NB4 (cell line): Measurements from ENCODE around the gene HOXD1.

Source experiments
- DNase-seq: peaks from one replicate; pipeline ENCODE4 v3.0.0; 2010; ENCODE audit warnings: low read depth
- H3K4me3 ChIP-seq: one replicate; pipeline ENCODE4 v1.5.1; 2011; ENCODE audit warnings: mild to moderate bottlenecking, low read depth, low read length, moderate library complexity
- MAX ChIP-seq: IDR thresholded peaks from 2 replicates; pipeline ENCODE4 v1.6.1; 2011; ENCODE audit warnings: low read depth, low read length
- MYC ChIP-seq: IDR thresholded peaks from 2 replicates; pipeline ENCODE4 v1.6.1; 2011; ENCODE audit warnings: low read depth, low read length
- POLR2A ChIP-seq: IDR thresholded peaks from 2 replicates; pipeline ENCODE4 v1.6.1; 2011; ENCODE audit warnings: mild to moderate bottlenecking; ENCODE audit not compliant: insufficient read length; ENCODE audit errors: extremely low read depth
- TF ChIP-seq, protein P1 (sequence below): IDR thresholded peaks from one replicate; pipeline ENCODE4 v1.5.1; 2012; ENCODE audit warnings: low read depth, low read length

The HOXD1 gene

DNA sequence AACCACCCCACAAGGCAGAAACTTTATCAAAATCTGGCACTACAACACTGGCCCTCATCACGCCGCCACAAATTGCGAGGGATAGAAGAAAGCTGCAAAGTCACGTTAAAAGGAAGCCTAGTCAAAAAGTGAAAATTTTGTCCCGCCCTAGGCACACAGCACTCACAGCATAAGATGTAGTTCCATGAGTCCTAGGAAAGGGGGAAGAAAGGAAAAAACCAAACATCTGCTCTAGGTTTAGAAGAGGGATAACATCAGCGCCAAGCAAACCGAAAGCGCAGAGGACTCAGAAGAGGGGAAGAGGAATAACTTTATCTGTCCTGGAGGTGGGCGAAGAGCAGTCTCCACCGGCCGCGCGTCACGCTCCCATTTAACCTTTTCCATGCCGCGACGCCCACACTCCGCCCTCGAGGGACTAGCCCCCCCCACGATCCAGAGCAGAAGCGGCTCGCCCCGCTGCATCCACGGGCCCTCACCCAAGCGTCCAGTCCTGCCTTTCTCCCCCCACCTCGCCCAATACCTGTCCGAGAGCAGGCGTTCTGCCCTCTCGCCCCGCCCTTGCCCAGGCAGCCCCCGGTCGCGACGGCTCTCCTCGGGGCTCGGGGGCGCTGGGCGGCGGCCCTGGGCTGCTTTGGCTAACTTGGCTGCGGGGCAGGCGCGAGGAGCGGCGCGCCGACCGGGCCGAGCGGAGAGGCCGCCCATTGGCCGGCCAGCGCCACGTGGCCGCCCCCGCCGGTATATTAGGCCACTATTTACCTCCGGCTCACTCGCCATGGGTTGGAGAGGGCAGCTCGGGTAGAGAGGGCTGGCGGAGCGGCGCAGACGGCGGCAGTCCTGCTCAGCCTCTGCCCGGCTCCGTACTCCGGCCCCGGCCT is at the start of gene HOXD1:
TSS of gene HOXD1 (plus strand) at position 770 of the 875 bp plus-strand sequence. CDS start 134 bp downstream, outside the sequence.
- peak within 1 kb of the TSS; percentile 3 for H3K4me3 ChIP-seq
- DNase-seq, result no peak
- TF ChIP-seq POLR2A (no peak), MAX (no peak), MYC (no peak)
- TF ChIP-seq, protein P1, sequence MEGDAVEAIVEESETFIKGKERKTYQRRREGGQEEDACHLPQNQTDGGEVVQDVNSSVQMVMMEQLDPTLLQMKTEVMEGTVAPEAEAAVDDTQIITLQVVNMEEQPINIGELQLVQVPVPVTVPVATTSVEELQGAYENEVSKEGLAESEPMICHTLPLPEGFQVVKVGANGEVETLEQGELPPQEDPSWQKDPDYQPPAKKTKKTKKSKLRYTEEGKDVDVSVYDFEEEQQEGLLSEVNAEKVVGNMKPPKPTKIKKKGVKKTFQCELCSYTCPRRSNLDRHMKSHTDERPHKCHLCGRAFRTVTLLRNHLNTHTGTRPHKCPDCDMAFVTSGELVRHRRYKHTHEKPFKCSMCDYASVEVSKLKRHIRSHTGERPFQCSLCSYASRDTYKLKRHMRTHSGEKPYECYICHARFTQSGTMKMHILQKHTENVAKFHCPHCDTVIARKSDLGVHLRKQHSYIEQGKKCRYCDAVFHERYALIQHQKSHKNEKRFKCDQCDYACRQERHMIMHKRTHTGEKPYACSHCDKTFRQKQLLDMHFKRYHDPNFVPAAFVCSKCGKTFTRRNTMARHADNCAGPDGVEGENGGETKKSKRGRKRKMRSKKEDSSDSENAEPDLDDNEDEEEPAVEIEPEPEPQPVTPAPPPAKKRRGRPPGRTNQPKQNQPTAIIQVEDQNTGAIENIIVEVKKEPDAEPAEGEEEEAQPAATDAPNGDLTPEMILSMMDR, result no peak

GRCh38 chr2:176138923-176139660 is 49.4 kb upstream of the HOXD1 start:
- no peak for DNase-seq
- H3K4me3 ChIP-seq, result no peak overlapping the region
- TF ChIP-seq MYC (no peak), MAX (no peak), POLR2A (no peak)
- TF ChIP-seq, protein P1, result no peak

DNA sequence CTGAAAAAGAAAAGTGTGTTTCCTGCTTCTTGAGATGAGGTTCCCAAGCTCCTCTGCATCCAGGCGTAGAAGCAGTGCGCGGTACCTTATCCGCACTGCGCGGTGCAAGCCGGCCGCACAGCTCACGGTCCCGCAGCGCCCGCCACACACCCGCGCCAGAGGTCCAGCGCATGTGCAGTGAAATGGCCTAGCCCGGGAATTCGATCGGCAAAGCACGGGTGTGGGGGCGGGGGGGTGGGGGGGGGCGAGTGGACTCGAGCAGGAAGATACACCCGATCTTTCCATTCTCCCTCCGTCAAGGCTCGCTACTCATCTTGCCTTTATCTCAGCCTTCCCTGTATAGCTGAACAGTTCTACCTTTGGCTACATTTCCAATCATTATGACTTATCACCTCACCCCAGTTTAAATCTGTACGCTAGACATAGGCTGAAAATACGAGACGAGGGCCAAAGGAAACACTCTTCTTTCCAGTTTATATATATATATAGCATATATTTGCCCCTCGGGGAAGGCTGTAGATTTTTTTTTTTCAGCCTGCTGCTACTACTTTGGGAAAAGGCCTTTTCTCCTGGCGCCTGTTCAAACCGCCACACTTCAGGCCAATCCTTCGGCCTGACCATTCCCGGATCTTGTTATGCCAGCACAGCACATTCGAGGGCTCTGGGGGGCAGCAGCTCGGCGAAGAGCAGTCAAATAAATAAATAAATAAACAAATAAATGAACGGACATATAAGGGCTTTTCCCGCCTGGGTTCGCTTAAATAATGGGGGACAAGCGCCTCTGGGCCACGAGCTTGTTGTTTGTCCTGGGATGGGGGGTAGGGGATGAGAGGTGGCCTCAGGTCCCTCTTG is 48.6 kb upstream of the HOXD1 start:
- no peak overlapping the region for H3K4me3 ChIP-seq
- no peak for TF ChIP-seq POLR2A
- TF ChIP-seq, protein P1, result no peak
- no peak for TF ChIP-seq MYC
- no peak for TF ChIP-seq MAX
- DNase-seq, result no peak

DNA sequence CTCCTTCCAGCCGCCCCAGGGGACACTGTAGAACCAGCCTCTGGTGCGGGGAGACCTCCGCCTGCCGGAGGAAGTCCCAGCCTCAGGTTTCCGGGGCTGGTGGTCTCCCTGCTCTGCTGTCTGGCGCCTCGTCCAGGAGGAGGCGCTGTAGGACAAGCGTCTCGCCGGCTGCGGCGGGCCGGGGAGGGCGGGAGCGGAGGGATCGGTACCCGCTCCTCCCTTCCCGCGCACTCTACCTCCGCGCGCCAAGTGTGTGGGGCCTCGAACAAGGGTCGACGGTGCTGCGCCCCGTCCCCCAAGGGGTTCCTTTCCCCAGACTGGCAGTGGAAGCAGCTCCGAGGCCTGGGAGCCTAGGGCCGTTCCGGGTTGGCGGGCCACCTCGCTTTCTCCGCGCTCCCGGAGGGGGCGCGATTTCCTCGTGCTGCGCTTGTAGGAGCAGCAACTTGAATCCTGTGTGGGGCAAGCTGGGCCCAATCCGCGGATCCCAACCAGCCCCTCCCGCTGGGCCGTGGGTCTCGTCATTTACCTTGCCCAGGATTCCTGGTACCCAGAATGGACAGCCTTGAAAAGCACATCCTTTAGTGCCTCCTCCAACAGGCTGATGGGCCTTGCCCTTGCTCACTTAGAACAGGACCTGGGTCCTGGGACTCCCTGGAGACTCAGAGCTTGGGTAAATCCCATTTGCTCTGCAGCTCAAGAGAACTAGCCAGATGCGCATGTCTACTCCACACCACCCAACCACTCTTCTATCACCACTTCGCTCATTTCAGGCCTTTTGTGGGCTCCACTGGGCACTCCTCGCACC is 47.8 kb upstream of the HOXD1 start:
- TF ChIP-seq, protein P1, result peak; percentile 83
- TF ChIP-seq MYC, result no peak
- DNase-seq, result peak; percentile 83
- no peak overlapping the region for H3K4me3 ChIP-seq

DNA sequence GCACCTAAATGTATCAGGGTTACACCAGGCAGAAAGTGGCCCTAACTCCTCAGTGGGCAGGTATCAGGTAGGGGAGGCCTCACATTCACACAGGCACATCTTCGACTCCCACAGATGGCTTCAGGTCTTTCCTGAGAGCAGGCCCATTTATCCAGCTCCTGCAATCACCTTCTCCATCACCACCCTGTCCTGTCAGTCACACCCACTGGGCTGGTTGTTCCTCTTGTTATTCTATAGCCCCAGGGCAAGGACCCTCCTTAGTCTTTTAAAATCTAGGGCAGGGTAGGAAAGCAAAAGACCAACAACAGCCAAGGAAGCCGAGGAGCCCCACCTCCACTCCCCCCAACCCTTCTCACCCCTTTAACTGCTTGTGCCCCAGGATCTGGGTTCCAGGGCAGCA is 46.2 kb upstream of the HOXD1 start:
- no peak overlapping the region for H3K4me3 ChIP-seq
- TF ChIP-seq MAX (no peak), POLR2A (no peak), MYC (no peak)
- TF ChIP-seq, protein P1, result no peak
- no peak for DNase-seq
